ENCODE measurements around the gene CEP20. TPM values are rescaled to one million over a fixed set of nuclear protein-coding genes. Genes with fewer than 3 reads are reported as not detected.

CEP20 gene
- total RNA-seq, 1 experiment from 2014 or later = 94.3 TPM

GRCh38 chr16:15899538-15900100 is 11.2 kb upstream of the CEP20 start:
- Histone ChIP-seq H3K9me3 (ENCODE audit: control insufficient read depth, insufficient read depth, low read depth, low read length) (no peaks in the 10 kb centered on the region), H3K27ac (ENCODE audit: low read length) (peak overlapping the region; percentile 80), H3K4me1 (ENCODE audit: control insufficient read depth, insufficient read depth, low read length) (peaks cover 29% of the 10 kb centered on the region), H3K36me3 (ENCODE audit: control insufficient read depth, insufficient read depth, low read length) (no peaks in the 10 kb centered on the region), H3K27me3 (ENCODE audit: control insufficient read depth, insufficient read depth, low read length) (no peaks in the 10 kb centered on the region), H3K4me3 (ENCODE audit: low read depth in 2 of 2, low read length in 2 of 2) (peak overlapping the region in 1 of 2 experiments; percentile 40; a peak in 2 of 4 replicates)
- ATAC-seq = peak; percentile 98
- in situ Hi-C loops (cut with HindIII; ENCODE audit: low pct_unique_long_range_greater_than_20kb, low sequenced_read_pairs) (loop anchor here (10.0 kb wide), 1 partner anchor 135 kb away; no protein-coding TSS in a partner anchor), intact Hi-C loops (cut with micrococcal nuclease; ENCODE audit: unreplicated experiment) (no loop called here)
- CTCF ChIA-PET = interaction anchor here (0.6 kb wide), 1 partner anchor 228 kb away, joined by 11 read pairs; no protein-coding TSS in a partner anchor
- TF ChIP-seq CTCF (IDR thresholded peaks at IDR 0.05) (no peak), REST (IDR thresholded peaks at IDR 0.05; ENCODE audit: insufficient read depth in 1 of 2, low read depth in 2 of 2, low read length in 1 of 2) (no peak), SIN3A (IDR thresholded peaks at IDR 0.05; ENCODE audit: borderline replicate concordance, insufficient read depth, low read depth, low read length) (no peak), POLR2AphosphoS5 (IDR thresholded peaks at IDR 0.05; ENCODE audit: low read depth, low read length) (peak; percentile 43; the same call in 1 of the 2 replicates), TCF7L2 (IDR thresholded peaks at IDR 0.05; ENCODE audit: low read depth, low read length) (peak; percentile 94)
- DNase-seq (ENCODE audit: low read depth, low spot score) = peak; percentile 92
- POLR2A ChIA-PET = interaction anchor here (1.0 kb wide), 1 partner anchor 38 kb away, joined by 3 read pairs; no protein-coding TSS in a partner anchor
- BruUV-seq (replicated peaks) = no TSS peak

- Histone ChIP-seq H3K4me1 (ENCODE audit: control insufficient read depth, insufficient read depth, low read length) (peaks cover 29% of the 10 kb centered on the region), H3K36me3 (ENCODE audit: control insufficient read depth, insufficient read depth, low read length) (no peaks in the 10 kb centered on the region), H3K27me3 (ENCODE audit: control insufficient read depth, insufficient read depth, low read length) (no peaks in the 10 kb centered on the region), H3K9me3 (ENCODE audit: control insufficient read depth, insufficient read depth, low read depth, low read length) (no peaks in the 10 kb centered on the region), H3K4me3 (ENCODE audit: low read depth in 2 of 2, low read length in 2 of 2) (no peak overlapping the region), H3K27ac (ENCODE audit: low read length) (peak overlapping the region; percentile 80)
- in situ Hi-C loops (cut with HindIII; ENCODE audit: low pct_unique_long_range_greater_than_20kb, low sequenced_read_pairs) = loop anchor here (10.0 kb wide), 1 partner anchor 136 kb away; no protein-coding TSS in a partner anchor
- DNase-seq (ENCODE audit: low read depth, low spot score) = no peak
- intact Hi-C loops (cut with micrococcal nuclease; ENCODE audit: unreplicated experiment) = no loop called here
- ATAC-seq = no peak
- BruUV-seq (replicated peaks) = no TSS peak
- TF ChIP-seq SIN3A (IDR thresholded peaks at IDR 0.05; ENCODE audit: borderline replicate concordance, insufficient read depth, low read depth, low read length) (no peak), POLR2AphosphoS5 (IDR thresholded peaks at IDR 0.05; ENCODE audit: low read depth, low read length) (no peak), TCF7L2 (IDR thresholded peaks at IDR 0.05; ENCODE audit: low read depth, low read length) (no peak), CTCF (IDR thresholded peaks at IDR 0.05) (no peak), REST (IDR thresholded peaks at IDR 0.05; ENCODE audit: insufficient read depth in 1 of 2, low read depth in 2 of 2, low read length in 1 of 2) (no peak)
- ChIA-PET POLR2A (no interaction called here), CTCF (interaction anchor here (0.5 kb wide), 1 partner anchor 173 kb away, joined by 3 read pairs; no protein-coding TSS in a partner anchor)
Observed at GRCh38 chr16:15898654-15899053, 10.3 kb upstream of the CEP20 start.
